Gastrocnemius medialis (tissue), 4 donors: ENCODE results near the gene OMG. TPM values are rescaled to one million over a fixed set of nuclear protein-coding genes. Genes with fewer than 3 reads are reported as not detected.

Experiments used
- ATAC-seq, 2 donors: fragments of 150-250 bp; one replicate each; pipeline ENCODE4 v1.9.1; 2016
- DNase-seq, 2 donors: peaks; one replicate each; pipeline ENCODE4 v3.0.0-alpha.2; 2019
- H3K27ac ChIP-seq, 4 donors: fragments of 200-600 bp; sonication (generic); 1 replicate in 1 of 4; 2 replicates in 3 of 4; pipeline ENCODE4 v1.5.1; 2016 to 2018; ENCODE audit warnings: mild to moderate bottlenecking in 2 of 4, moderate library complexity in 1 of 4
- H3K27me3 ChIP-seq, 3 donors: fragments of 200-600 bp; sonication (generic) in 2 of 3; 1 replicate in 1 of 3; 2 replicates in 2 of 3; pipeline versions ENCODE4 v1.5.1 to v1.6.0; 2016 to 2019; ENCODE audit warnings: mild to moderate bottlenecking in 1 of 3, moderate library complexity in 1 of 3
- H3K36me3 ChIP-seq, 2 donors: fragments of 200-600 bp; sonication (generic) in 1 of 2; one replicate each; pipeline ENCODE4 v1.5.1; 2017 to 2018
- H3K4me1 ChIP-seq, 2 donors: fragments of 200-600 bp; sonication (generic) in 1 of 2; one replicate each; pipeline ENCODE4 v1.5.1; 2016 to 2017; ENCODE audit warnings: mild to moderate bottlenecking in 2 of 2
- H3K4me3 ChIP-seq, 4 donors: fragments of 200-600 bp; sonication (generic) in 3 of 4; 1 replicate in 1 of 4; 2 replicates in 3 of 4; pipeline ENCODE4 v1.5.1; 2016 to 2019; ENCODE audit warnings: mild to moderate bottlenecking in 2 of 4
- H3K9me3 ChIP-seq, 3 donors: fragments of 200-600 bp; sonication (generic) in 2 of 3; 1 replicate in 1 of 3; 2 replicates in 2 of 3; pipeline ENCODE4 v1.5.1; 2016 to 2019
- CTCF ChIP-seq, 5 experiments: fragments of 450-650 bp in 3 of 5; fragments of 200-600 bp in 2 of 5; sonication (generic) in 2 of 5; IDR thresholded peaks in 4 of 5; conservative IDR thresholded peaks in 1 of 5; 1 replicate in 4 of 5; 2 replicates in 1 of 5; pipeline ENCODE4 v1.5.1; 2016 to 2019; ENCODE audit warnings: antibody characterized with exemption in 5 of 5, mild to moderate bottlenecking in 3 of 5, moderate library complexity in 3 of 5
- POLR2A ChIP-seq, 2 donors: fragments of 450-650 bp; IDR thresholded peaks; one replicate each; pipeline ENCODE4 v1.6.1; 2017; ENCODE audit warnings: antibody characterized with exemption in 2 of 2, mild to moderate bottlenecking in 2 of 2, moderate library complexity in 2 of 2
- in situ Hi-C, 4 donors: fragments of 200-750 bp; cut with MboI; loops; one replicate each; pipeline versions ENCODE4 v1.15.0 to v1.8.0; 2017; ENCODE audit warnings: low sequenced_read_pairs in 4 of 4
- intact Hi-C: fragments of 100-400 bp; cut with DNase I; formaldehyde crosslinking; loops from one replicate; pipeline ENCODE4 v1.15.1; 2023; ENCODE audit warnings: low total_unique reads
- total RNA-seq, 4 donors: library from RNA; depleted of rRNA; stranded (reverse); fragments of >200 nt; gene quantifications; one replicate each; pipeline versions ENCODE4 v1.1.0 to v1.2.3, GENCODE V29; 2016

The OMG gene
- total RNA-seq, 4 donors from 2014 or later = not detected

GRCh38 chr17:31256936-31257335, 40.1 kb downstream of the OMG start:
- no peaks in the 10 kb centered on the region for H3K4me1 ChIP-seq
- DNase-seq = no peak
- in situ Hi-C loops (no loop called here), intact Hi-C loops (no loop called here)
- TF ChIP-seq POLR2A (IDR thresholded peaks at IDR 0.05) (no peak), CTCF (IDR thresholded peaks at IDR 0.05 in 4 of 5, conservative IDR thresholded peaks at IDR 0.05 in 1 of 5) (no peak)
- peaks cover 0 to 21% of the 10 kb centered on the region in 2 donors for H3K36me3 ChIP-seq
- H3K4me3 ChIP-seq = no peak overlapping the region
- ATAC-seq = no peak
- no peak overlapping the region for H3K27ac ChIP-seq
- no peaks in the 10 kb centered on the region for H3K27me3 ChIP-seq
- no peaks in the 10 kb centered on the region for H3K9me3 ChIP-seq

GRCh38 chr17:31254654-31255053, 42.4 kb downstream of the OMG start:
- ATAC-seq (no peak), DNase-seq (no peak)
- Histone ChIP-seq H3K4me3 (no peak overlapping the region), H3K36me3 (peaks cover 0 to 8% of the 10 kb centered on the region in 2 donors), H3K27me3 (no peaks in the 10 kb centered on the region), H3K27ac (no peak overlapping the region), H3K9me3 (no peaks in the 10 kb centered on the region), H3K4me1 (peaks cover 0 to 8% of the 10 kb centered on the region in 2 donors)
- in situ Hi-C loops (no loop called here), intact Hi-C loops (no loop called here)
- TF ChIP-seq CTCF (IDR thresholded peaks at IDR 0.05 in 4 of 5, conservative IDR thresholded peaks at IDR 0.05 in 1 of 5) = no peak

- H3K4me1 ChIP-seq = peaks cover 0 to 8% of the 10 kb centered on the region in 2 donors
- no peak overlapping the region for H3K4me3 ChIP-seq
- intact Hi-C loops (no loop called here), in situ Hi-C loops (no loop called here)
- H3K27ac ChIP-seq = no peak overlapping the region
- ATAC-seq = no peak
- no peaks in the 10 kb centered on the region for H3K9me3 ChIP-seq
- H3K36me3 ChIP-seq = no peaks in the 10 kb centered on the region
- no peak for DNase-seq
- TF ChIP-seq POLR2A (IDR thresholded peaks at IDR 0.05) (no peak), CTCF (IDR thresholded peaks at IDR 0.05 in 4 of 5, conservative IDR thresholded peaks at IDR 0.05 in 1 of 5) (no peak)
- no peaks in the 10 kb centered on the region for H3K27me3 ChIP-seq
These were observed 44.3 kb downstream of the OMG start for GRCh38 chr17:31252741-31253140.

DNA sequence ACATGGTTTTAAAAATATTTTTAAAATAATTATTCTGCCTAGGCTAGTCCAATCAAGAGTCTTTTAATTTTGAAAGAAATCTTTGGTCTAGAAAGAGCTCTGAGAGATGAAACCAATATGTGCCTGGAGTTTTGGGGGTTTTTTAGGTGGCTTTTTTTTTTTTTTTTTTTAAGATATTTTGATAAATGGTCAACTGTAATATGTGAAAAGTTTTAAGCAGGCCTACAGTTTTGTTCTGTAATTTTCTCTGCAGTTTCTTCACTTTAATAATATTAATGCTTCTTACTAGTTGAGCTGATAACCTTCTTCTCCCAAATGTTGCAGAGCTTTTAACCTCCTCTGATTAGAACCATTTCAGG, 45.1 kb downstream of the OMG start:
- ATAC-seq (no peak), DNase-seq (no peak)
- no peak for TF ChIP-seq CTCF (IDR thresholded peaks at IDR 0.05 in 4 of 5, conservative IDR thresholded peaks at IDR 0.05 in 1 of 5)
- no peak for TF ChIP-seq POLR2A (IDR thresholded peaks at IDR 0.05)
- Histone ChIP-seq H3K4me3 (no peak overlapping the region), H3K27me3 (no peaks in the 10 kb centered on the region), H3K4me1 (peaks cover 0 to 8% of the 10 kb centered on the region in 2 donors), H3K36me3 (no peaks in the 10 kb centered on the region), H3K27ac (no peak overlapping the region), H3K9me3 (no peaks in the 10 kb centered on the region)
- in situ Hi-C loops (no loop called here), intact Hi-C loops (no loop called here)
